Fibroblast of villous mesenchyme (primary cell): ENCODE measurements around the gene SLC1A2. TPM values are rescaled to one million over a fixed set of nuclear protein-coding genes. Genes with fewer than 3 reads are reported as not detected.
A peak's percentile ranks its signal among the peaks of the same experiment; 100 is the strongest.

Source experiments
- DNase-seq: peaks from one replicate; pipeline ENCODE4 v3.0.0-alpha.2; 2010; ENCODE audit warnings: low read depth
- H3K4me3 ChIP-seq: 2 replicates; pipeline ENCODE4 v1.5.1; 2011; ENCODE audit warnings: low read depth, mild to moderate bottlenecking, low read length
- total RNA-seq: library from RNA; depleted of rRNA; stranded (reverse); fragments of >200 nt; gene quantifications from 2 replicates; pipeline ENCODE4 v1.2.3, GENCODE V29; 2012
- TF ChIP-seq, protein P1 (sequence below): IDR thresholded peaks from 2 replicates; pipeline ENCODE4 v1.5.1; 2012; ENCODE audit warnings: low read depth, mild to moderate bottlenecking, low read length; ENCODE audit not compliant: insufficient read depth

SLC1A2 gene
- 18.7 and 23.7 TPM in 2 replicates for total RNA-seq

DNA sequence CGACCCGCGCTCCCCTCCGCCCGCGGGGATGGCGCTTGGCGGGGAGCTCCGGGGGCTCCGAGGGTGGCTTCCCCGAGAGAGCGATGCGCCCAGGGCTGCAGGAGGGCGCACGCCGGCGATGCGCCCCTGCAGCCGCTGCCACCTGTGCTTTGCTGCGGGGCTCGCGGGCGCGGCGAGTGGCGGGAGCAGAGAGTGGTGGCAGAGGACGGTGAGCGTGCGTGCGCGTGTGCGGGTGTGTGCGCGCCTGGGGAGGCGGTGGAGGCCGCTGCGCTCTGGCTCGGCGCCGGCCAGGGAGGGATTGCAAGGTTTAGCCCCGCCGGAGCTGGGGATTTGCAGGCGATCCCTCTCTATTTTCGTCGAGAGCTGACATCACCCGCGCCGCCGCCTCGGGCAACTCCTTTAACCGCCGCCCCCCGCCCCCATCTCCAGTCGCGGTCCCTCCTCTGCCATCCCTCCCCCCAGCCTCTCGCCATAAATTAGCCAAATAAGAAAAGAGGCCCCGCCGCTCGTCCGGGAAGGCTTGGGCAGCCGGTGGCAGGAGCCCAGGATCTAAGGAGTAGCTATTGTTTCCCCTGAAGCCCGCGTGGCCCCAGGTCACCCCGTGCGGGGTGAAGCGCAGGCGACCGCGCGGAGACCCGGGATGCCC, at the start of gene SLC1A2:
Gene SLC1A2, minus strand, starts transcription at position 375 of the 646 bp plus-strand sequence. CDS start 592 bp downstream, outside the sequence.
- TF ChIP-seq, protein P1, sequence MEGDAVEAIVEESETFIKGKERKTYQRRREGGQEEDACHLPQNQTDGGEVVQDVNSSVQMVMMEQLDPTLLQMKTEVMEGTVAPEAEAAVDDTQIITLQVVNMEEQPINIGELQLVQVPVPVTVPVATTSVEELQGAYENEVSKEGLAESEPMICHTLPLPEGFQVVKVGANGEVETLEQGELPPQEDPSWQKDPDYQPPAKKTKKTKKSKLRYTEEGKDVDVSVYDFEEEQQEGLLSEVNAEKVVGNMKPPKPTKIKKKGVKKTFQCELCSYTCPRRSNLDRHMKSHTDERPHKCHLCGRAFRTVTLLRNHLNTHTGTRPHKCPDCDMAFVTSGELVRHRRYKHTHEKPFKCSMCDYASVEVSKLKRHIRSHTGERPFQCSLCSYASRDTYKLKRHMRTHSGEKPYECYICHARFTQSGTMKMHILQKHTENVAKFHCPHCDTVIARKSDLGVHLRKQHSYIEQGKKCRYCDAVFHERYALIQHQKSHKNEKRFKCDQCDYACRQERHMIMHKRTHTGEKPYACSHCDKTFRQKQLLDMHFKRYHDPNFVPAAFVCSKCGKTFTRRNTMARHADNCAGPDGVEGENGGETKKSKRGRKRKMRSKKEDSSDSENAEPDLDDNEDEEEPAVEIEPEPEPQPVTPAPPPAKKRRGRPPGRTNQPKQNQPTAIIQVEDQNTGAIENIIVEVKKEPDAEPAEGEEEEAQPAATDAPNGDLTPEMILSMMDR = no peak
- DNase-seq = peak; percentile 23
- H3K4me3 ChIP-seq = peak within 1 kb of the TSS; percentile 35

DNA sequence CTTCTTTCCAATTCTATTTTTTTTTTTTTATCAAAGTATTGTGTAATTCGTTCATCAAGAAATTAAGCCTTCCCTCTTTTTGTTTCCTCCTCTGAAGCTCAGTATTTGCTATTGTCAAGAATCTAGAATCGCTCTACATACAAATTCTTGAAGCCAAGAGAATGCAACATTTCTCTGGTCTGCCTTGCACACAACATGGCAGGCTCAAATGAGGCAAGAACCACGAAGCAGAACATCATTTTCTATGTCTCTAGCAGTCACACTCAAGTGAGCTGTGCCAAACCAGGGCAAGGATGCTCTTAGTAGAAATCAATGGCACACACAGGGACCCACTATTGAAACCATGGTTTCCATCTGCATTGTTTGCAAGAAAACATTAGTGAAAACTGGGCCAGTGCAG, 46.7 kb upstream of the SLC1A2 start:
- H3K4me3 ChIP-seq = no peak overlapping the region
- DNase-seq = no peak
- TF ChIP-seq, protein P1 = no peak

DNA sequence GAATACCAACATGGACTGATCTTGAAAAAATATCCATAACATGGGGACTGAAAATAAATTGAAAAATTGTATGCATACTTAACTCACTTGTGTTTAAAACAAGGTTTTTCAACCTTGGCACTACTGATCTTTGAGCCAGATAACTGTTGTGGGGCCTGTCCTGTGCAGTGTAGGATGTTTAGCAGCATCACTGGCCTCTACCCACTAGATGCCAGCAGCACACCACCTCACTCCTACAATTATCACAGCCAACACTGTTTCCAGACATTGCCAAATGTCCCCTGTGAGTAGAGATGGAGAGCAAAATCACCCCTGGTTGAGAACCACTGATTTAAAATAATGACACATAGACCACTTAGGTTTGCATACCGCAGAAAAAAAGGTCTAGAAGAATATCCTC, 45.0 kb upstream of the SLC1A2 start:
- TF ChIP-seq, protein P1 = peak; percentile 31
- DNase-seq = no peak

DNA sequence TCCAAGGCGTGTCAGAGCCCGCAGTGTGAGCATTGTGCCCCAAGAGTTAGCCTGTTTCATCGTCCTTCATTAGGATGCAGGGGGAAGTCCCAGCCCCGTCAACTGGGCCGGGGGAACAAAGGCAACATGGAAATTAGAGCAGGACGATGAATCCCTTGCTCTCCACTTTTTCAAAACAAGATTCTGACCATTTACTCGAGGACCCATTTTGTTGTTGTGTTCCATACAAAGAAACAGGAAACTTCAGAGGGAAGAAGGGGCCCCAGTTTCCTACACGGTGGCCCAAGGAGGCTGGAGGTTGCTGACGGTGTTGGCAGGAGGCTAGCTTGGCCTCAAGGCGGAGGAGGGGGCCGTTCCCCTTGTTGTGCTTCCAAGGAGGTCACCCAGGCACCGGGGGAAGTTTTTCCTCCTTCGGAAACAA, 44.0 kb upstream of the SLC1A2 start:
- H3K4me3 ChIP-seq = no peak overlapping the region
- DNase-seq = no peak
- TF ChIP-seq, protein P1 = no peak

More for the DNA sequence above, 45.0 kb upstream of the SLC1A2 start:
- H3K4me3 ChIP-seq = no peak overlapping the region

DNA sequence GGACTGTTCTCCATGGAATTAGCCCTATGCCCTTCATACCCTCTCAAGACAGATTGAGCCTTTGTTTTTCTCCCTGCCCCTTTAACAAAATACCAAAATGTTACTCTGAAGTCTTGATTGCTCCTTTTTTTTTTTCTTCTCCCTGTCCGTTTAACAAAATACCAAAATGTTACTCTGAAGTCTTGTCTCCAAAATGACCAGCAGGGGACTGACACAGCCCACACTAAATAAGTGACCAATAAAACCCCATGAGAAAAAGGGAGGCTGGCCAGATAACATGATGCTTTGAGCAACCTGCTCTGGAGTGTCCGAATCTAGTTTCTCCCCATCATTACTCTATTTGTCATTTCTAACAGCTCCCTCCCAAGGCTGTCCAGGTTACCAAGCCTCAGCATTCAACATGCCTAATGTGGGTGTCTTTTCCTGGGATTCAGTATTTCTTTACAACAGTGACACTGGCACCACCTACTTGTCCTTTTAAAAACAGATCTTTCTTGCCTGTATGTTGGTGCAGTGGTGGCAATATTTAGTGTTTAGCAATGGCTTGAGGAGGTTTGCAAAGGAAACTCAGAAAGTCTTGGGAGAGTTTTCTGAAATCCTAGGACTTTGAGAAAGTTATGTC, 42.7 kb upstream of the SLC1A2 start:
- TF ChIP-seq, protein P1 = no peak
- DNase-seq = no peak
- H3K4me3 ChIP-seq = no peak overlapping the region

DNA sequence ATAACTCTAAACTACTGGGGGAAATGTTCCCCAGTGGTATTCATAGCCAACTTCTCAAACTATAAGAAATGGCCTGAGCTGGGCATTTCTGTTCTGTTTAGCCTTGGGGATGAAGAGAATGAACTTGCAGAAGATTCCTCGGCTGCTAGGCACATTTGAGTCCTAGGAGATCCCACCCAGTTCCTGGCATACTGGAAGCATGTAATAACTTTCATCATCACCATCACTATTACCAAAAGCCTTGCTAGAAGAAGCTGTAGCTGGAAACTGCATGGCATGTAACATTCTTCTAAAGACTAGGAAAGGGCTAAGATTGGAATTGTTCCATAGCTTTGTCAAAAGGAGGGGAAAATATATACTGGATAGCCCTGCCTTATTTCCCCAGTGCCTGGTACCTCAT, 40.1 kb upstream of the SLC1A2 start:
- no peak for DNase-seq
- TF ChIP-seq, protein P1 = no peak
- no peak overlapping the region for H3K4me3 ChIP-seq
